ENCODE measurements around the gene FOXA3.
A peak's percentile ranks its signal among the peaks of the same experiment; 100 is the strongest.
"Not testable (repeated sequence)": the region's sequence is repeated elsewhere in the genome, so short reads cannot be mapped to it uniquely, and the experiment has no call there.

FOXA3 gene

GRCh38 chr19:45828945-45829344 is 35.2 kb upstream of the FOXA3 start:
- DNase-seq: no peak

GRCh38 chr19:45834970-45835369 is 29.2 kb upstream of the FOXA3 start:
- no peak for DNase-seq

- DNase-seq: no peak
Observed at GRCh38 chr19:45842198-45842597, 21.9 kb upstream of the FOXA3 start.

- DNase-seq: no peak
Observed at GRCh38 chr19:45847663-45848062, 16.5 kb upstream of the FOXA3 start.

- no peak for DNase-seq
Observed at GRCh38 chr19:45848922-45849321, 15.2 kb upstream of the FOXA3 start.

- no peak for DNase-seq
Observed at GRCh38 chr19:45852145-45852750, 11.9 kb upstream of the FOXA3 start.

GRCh38 chr19:45852983-45853382 is 11.1 kb upstream of the FOXA3 start:
- DNase-seq: no peak

- DNase-seq: no peak
Observed at GRCh38 chr19:45854167-45854778, 9.9 kb upstream of the FOXA3 start.

GRCh38 chr19:45860359-45861259 is 3.5 kb upstream of the FOXA3 start:
- DNase-seq: no peak

GRCh38 chr19:45862271-45862563 is 1.9 kb upstream of the FOXA3 start:
- no peak for DNase-seq

- DNase-seq: peak; percentile 98
Observed at GRCh38 chr19:45862564-45863334, 1.4 kb upstream of the FOXA3 start, which contains the start of gene SYMPK. SYMPK (minus strand) TSS chr19:45863147; CDS start chr19:45854495, 8,652 bp downstream.

GRCh38 chr19:45863335-45863839 is 739 bp upstream of the FOXA3 start:
- DNase-seq: no peak

GRCh38 chr19:45864629-45865082 is 530 bp downstream of the FOXA3 start:
- DNase-seq: no peak

- DNase-seq: no peak
Observed at GRCh38 chr19:45865269-45865948, 1.3 kb downstream of the FOXA3 start.

- no peak for DNase-seq
Observed at GRCh38 chr19:45866400-45867176, 2.5 kb downstream of the FOXA3 start.

GRCh38 chr19:45867241-45867640 is 3.1 kb downstream of the FOXA3 start:
- not testable (repeated sequence) for DNase-seq

- DNase-seq: no peak
Observed at GRCh38 chr19:45870798-45871197, 6.7 kb downstream of the FOXA3 start.

- DNase-seq: no peak
Observed at GRCh38 chr19:45872095-45872919, 8.2 kb downstream of the FOXA3 start.

- no peak for DNase-seq
Observed at GRCh38 chr19:45873219-45873772, 9.2 kb downstream of the FOXA3 start.

- DNase-seq: no peak
Observed at GRCh38 chr19:45874620-45874966, 10.5 kb downstream of the FOXA3 start.

- DNase-seq: no peak
Observed at GRCh38 chr19:45876161-45876410, 12.0 kb downstream of the FOXA3 start.
